Astrocyte (in vitro differentiated cells and primary cell): ENCODE data around the gene PTPRN2. TPM values are rescaled to one million over a fixed set of nuclear protein-coding genes. Genes with fewer than 3 reads are reported as not detected.
A peak's percentile ranks its signal among the peaks of the same experiment; 100 is the strongest.
"Not testable (repeated sequence)": the region's sequence is repeated elsewhere in the genome, so short reads cannot be mapped to it uniquely, and the experiment has no call there.

ENCODE experiments used
- DNase-seq: peaks from one replicate; pipeline ENCODE4 v3.0.0-alpha.2; 2010; ENCODE audit warnings: low read depth
- FAIRE-seq: peaks from 2 replicates; lab custom pipeline; 2011; peaks lifted over from hg19 to GRCh38; lab: Jason Lieb, UNC
- H2AFZ ChIP-seq: 2 replicates; pipeline ENCODE4 v1.6.0; 2012; ENCODE audit warnings: low read depth, low read length, inconsistent platforms
- H3K27ac ChIP-seq: 2 replicates; pipeline ENCODE4 v1.5.1; 2011; ENCODE audit warnings: low read depth, low read length, inconsistent platforms
- H3K27me3 ChIP-seq: 2 replicates; pipeline ENCODE4 v1.6.0; 2011; ENCODE audit warnings: low read length, inconsistent platforms; ENCODE audit not compliant: insufficient read depth
- H3K36me3 ChIP-seq: 2 replicates; pipeline ENCODE4 v1.5.1; 2011; ENCODE audit warnings: low read length, inconsistent platforms; ENCODE audit not compliant: insufficient read depth
- H3K4me1 ChIP-seq: 2 replicates; pipeline ENCODE4 v1.5.1; 2011; ENCODE audit warnings: low read length, inconsistent platforms; ENCODE audit not compliant: insufficient read depth
- H3K4me2 ChIP-seq: 2 replicates; pipeline ENCODE4 v1.6.0; 2012; ENCODE audit warnings: low read length, inconsistent platforms
- H3K4me3 ChIP-seq: 2 replicates; pipeline ENCODE4 v1.5.1; 2011; ENCODE audit warnings: low read depth, mild to moderate bottlenecking, low read length, inconsistent platforms; ENCODE audit not compliant: insufficient read depth
- H3K79me2 ChIP-seq: 2 replicates; pipeline ENCODE4 v1.6.0; 2012; ENCODE audit warnings: mild to moderate bottlenecking, low read length, inconsistent platforms; ENCODE audit not compliant: insufficient read depth
- H3K9ac ChIP-seq: 2 replicates; pipeline ENCODE4 v1.6.0; 2012; ENCODE audit warnings: mild to moderate bottlenecking, low read length, inconsistent platforms
- H3K9me3 ChIP-seq: 2 replicates; pipeline ENCODE4 v1.5.1; 2012; ENCODE audit warnings: low read depth, mild to moderate bottlenecking, low read length, inconsistent platforms; ENCODE audit not compliant: insufficient read depth
- H4K20me1 ChIP-seq: 2 replicates; pipeline ENCODE4 v1.6.0; 2012; ENCODE audit warnings: low read length, inconsistent platforms; ENCODE audit not compliant: insufficient read depth
- H3K27ac Mint-ChIP-seq: one replicate; pipeline ENCODE4 v1.8.0; 2021; ENCODE audit warnings: mild to moderate bottlenecking, mixed read lengths; ENCODE audit not compliant: unreplicated experiment
- H3K27me3 Mint-ChIP-seq: one replicate; pipeline ENCODE4 v1.8.0; 2021; ENCODE audit warnings: low read depth, mixed read lengths; ENCODE audit not compliant: unreplicated experiment
- H3K36me3 Mint-ChIP-seq: one replicate; pipeline ENCODE4 v1.8.0; 2021; ENCODE audit warnings: low read depth, mixed read lengths; ENCODE audit not compliant: unreplicated experiment
- H3K4me1 Mint-ChIP-seq: one replicate; pipeline ENCODE4 v1.8.0; 2021; ENCODE audit warnings: low read depth, mixed read lengths; ENCODE audit not compliant: unreplicated experiment
- H3K4me3 Mint-ChIP-seq: one replicate; pipeline ENCODE4 v1.8.0; 2021; ENCODE audit warnings: mild to moderate bottlenecking, moderate library complexity, mixed read lengths; ENCODE audit not compliant: unreplicated experiment
- H3K9me3 Mint-ChIP-seq: one replicate; pipeline ENCODE4 v1.8.0; 2021; ENCODE audit warnings: mild to moderate bottlenecking, mixed read lengths; ENCODE audit not compliant: unreplicated experiment
- CTCF ChIP-seq: IDR thresholded peaks from 2 replicates; pipeline ENCODE4 v1.5.1; 2011; ENCODE audit warnings: low read depth, mild to moderate bottlenecking, inconsistent platforms, low read length, moderate library complexity; ENCODE audit not compliant: insufficient read depth
- EZH2 ChIP-seq: IDR thresholded peaks from 2 replicates; pipeline ENCODE4 v1.6.1; 2012; ENCODE audit warnings: mild to moderate bottlenecking, low read length, inconsistent platforms; ENCODE audit not compliant: insufficient read depth
- total RNA-seq: library from RNA; stranded (reverse); gene quantifications from 2 replicates; pipeline ENCODE4 v1.2.1, GENCODE V29; 2021

The PTPRN2 gene
- total RNA-seq, 1 donor from 2014 or later = 0.09 TPM

- TF ChIP-seq CTCF (no peak), EZH2 (no peak)
- no peak for FAIRE-seq
- no peaks in the 10 kb centered on the region for H3K36me3 Mint-ChIP-seq
Observed at GRCh38 chr7:158536871-158537515, 50.6 kb downstream of the PTPRN2 start.

GRCh38 chr7:158535079-158535478 is 52.5 kb downstream of the PTPRN2 start:
- TF ChIP-seq CTCF = no peak
- no peak for TF ChIP-seq EZH2
- no peak for FAIRE-seq
- Histone ChIP-seq H3K4me2 (no peak overlapping the region), H3K79me2 (no peaks in the 10 kb centered on the region), H3K27ac (no peak overlapping the region), H3K27me3 (no peaks in the 10 kb centered on the region), H3K4me1 (no peaks in the 10 kb centered on the region), H3K9ac (no peak overlapping the region), H4K20me1 (no peaks in the 10 kb centered on the region), H3K4me3 (no peak overlapping the region), H3K9me3 (peaks cover 3% of the 10 kb centered on the region), H2AFZ (no peak overlapping the region), H3K36me3 (no peaks in the 10 kb centered on the region)
- Mint-ChIP-seq H3K27me3 (peaks cover 11% of the 10 kb centered on the region), H3K4me1 (no peaks in the 10 kb centered on the region), H3K27ac (no peak overlapping the region), H3K9me3 (peaks cover 21% of the 10 kb centered on the region), H3K36me3 (peaks cover 2% of the 10 kb centered on the region), H3K4me3 (no peak overlapping the region)
- no peak for DNase-seq

More at GRCh38 chr7:158536871-158537515, 50.6 kb downstream of the PTPRN2 start:
- no peak overlapping the region for H3K4me3 ChIP-seq
- Mint-ChIP-seq H3K4me1 (no peaks in the 10 kb centered on the region), H3K4me3 (no peak overlapping the region), H3K9me3 (peaks cover 17% of the 10 kb centered on the region), H3K27me3 (peaks cover 16% of the 10 kb centered on the region), H3K27ac (peak overlapping the region; percentile 24)
- no peak for DNase-seq
- peaks cover 3% of the 10 kb centered on the region for H3K9me3 ChIP-seq
- H4K20me1 ChIP-seq = no peaks in the 10 kb centered on the region
- H3K27me3 ChIP-seq = no peaks in the 10 kb centered on the region
- H3K4me2 ChIP-seq = no peak overlapping the region
- no peaks in the 10 kb centered on the region for H3K4me1 ChIP-seq
- H3K36me3 ChIP-seq = no peaks in the 10 kb centered on the region
- no peak overlapping the region for H2AFZ ChIP-seq
- no peak overlapping the region for H3K27ac ChIP-seq
- H3K9ac ChIP-seq = no peak overlapping the region
- H3K79me2 ChIP-seq = no peaks in the 10 kb centered on the region

- Mint-ChIP-seq H3K36me3 (peaks cover 2% of the 10 kb centered on the region), H3K27me3 (peaks cover 11% of the 10 kb centered on the region), H3K9me3 (peaks cover 22% of the 10 kb centered on the region), H3K4me3 (no peak overlapping the region), H3K4me1 (no peaks in the 10 kb centered on the region), H3K27ac (no peak overlapping the region)
- Histone ChIP-seq H3K27me3 (no peaks in the 10 kb centered on the region), H4K20me1 (no peaks in the 10 kb centered on the region), H3K36me3 (no peaks in the 10 kb centered on the region), H3K79me2 (no peaks in the 10 kb centered on the region), H3K9ac (no peak overlapping the region), H3K9me3 (peaks cover 3% of the 10 kb centered on the region), H3K27ac (no peak overlapping the region), H3K4me1 (no peaks in the 10 kb centered on the region), H2AFZ (no peak overlapping the region), H3K4me3 (no peak overlapping the region), H3K4me2 (no peak overlapping the region)
- FAIRE-seq (no peak), DNase-seq (no peak)
- TF ChIP-seq EZH2 (no peak), CTCF (no peak)
Observed at GRCh38 chr7:158534598-158534997, 53.0 kb downstream of the PTPRN2 start.

- not testable (repeated sequence) for H3K4me1 ChIP-seq, H3K27me3 ChIP-seq, H3K79me2 ChIP-seq, H3K4me3 Mint-ChIP-seq, FAIRE-seq, H3K27ac ChIP-seq, H4K20me1 ChIP-seq, H3K4me2 ChIP-seq, H3K36me3 ChIP-seq, H3K9ac ChIP-seq, H3K27ac Mint-ChIP-seq, H3K4me3 ChIP-seq, H3K36me3 Mint-ChIP-seq, H3K9me3 ChIP-seq, H3K4me1 Mint-ChIP-seq, DNase-seq, H2AFZ ChIP-seq
- peaks cover 24% of the 10 kb centered on the region for H3K9me3 Mint-ChIP-seq
- H3K27me3 Mint-ChIP-seq = peaks cover 11% of the 10 kb centered on the region
Observed at GRCh38 chr7:158534134-158534515, 53.5 kb downstream of the PTPRN2 start.
